Esophagus squamous epithelium (tissue), 5 donors: Measurements from ENCODE around the gene CEP95. TPM values are rescaled to one million over a fixed set of nuclear protein-coding genes. Genes with fewer than 3 reads are reported as not detected.

Experiments used
- DNase-seq: peaks from one replicate; lab custom pipeline; 2025; lab: John Stamatoyannopoulos, UW
- H3K27ac ChIP-seq, 4 donors: fragments of 200-600 bp; sonication (generic); one replicate each; pipeline ENCODE4 v1.5.1; 2016 to 2019; ENCODE audit warnings: mild to moderate bottlenecking in 1 of 4
- H3K27me3 ChIP-seq, 4 donors: fragments of 200-600 bp; sonication (generic); 1 replicate in 3 of 4; 2 replicates in 1 of 4; pipeline versions ENCODE4 v1.5.1 to v1.6.0; 2017 to 2021; ENCODE audit warnings: antibody characterized with exemption in 1 of 4
- H3K36me3 ChIP-seq, 3 donors: fragments of 200-600 bp; sonication (generic); one replicate each; pipeline ENCODE4 v1.5.1; 2016 to 2019
- H3K4me1 ChIP-seq, 3 donors: fragments of 200-600 bp; sonication (generic); one replicate each; pipeline ENCODE4 v1.5.1; 2017 to 2019
- H3K4me3 ChIP-seq, 4 donors: fragments of 200-600 bp; sonication (generic); 1 replicate in 3 of 4; 2 replicates in 1 of 4; pipeline ENCODE4 v1.5.1; 2016 to 2019; ENCODE audit warnings: mild to moderate bottlenecking in 2 of 4, moderate library complexity in 1 of 4
- H3K9me3 ChIP-seq, 3 donors: fragments of 200-600 bp; sonication (generic); one replicate each; pipeline ENCODE4 v1.5.1; 2016 to 2019
- CTCF ChIP-seq, 6 experiments: fragments of 450-650 bp in 4 of 6; fragments of 200-600 bp in 2 of 6; sonication (generic) in 2 of 6; IDR thresholded peaks; one replicate each; pipeline ENCODE4 v1.5.1; 2016 to 2019; ENCODE audit warnings: antibody characterized with exemption in 6 of 6, mild to moderate bottlenecking in 4 of 6, moderate library complexity in 4 of 6
- POLR2A ChIP-seq, 4 donors: fragments of 450-650 bp; IDR thresholded peaks; one replicate each; pipeline ENCODE4 v1.6.1; 2017; ENCODE audit warnings: antibody characterized with exemption in 4 of 4, mild to moderate bottlenecking in 4 of 4, moderate library complexity in 3 of 4
- WGBS, 2 donors: methylation state at CpG; one replicate each; pipeline ENCODE4 v1.1.5; 2018; 5-methylcytosine and 5-hydroxymethylcytosine counted together
- intact Hi-C: fragments of 100-400 bp; cut with DNase I; formaldehyde crosslinking; loops from one replicate; pipeline ENCODE4 v1.15.0; 2022
- total RNA-seq, 4 donors: library from RNA; depleted of rRNA; stranded (reverse); fragments of >200 nt; gene quantifications; one replicate each; pipeline ENCODE4 v1.1.0, GENCODE V29; 2016
- donor health status: DM: yes; HTN: yes; CAD: no.

The CEP95 gene
- total RNA-seq, 4 donors from 2014 or later = 10.3 to 44.1 (median 23.6) TPM

GRCh38 chr17:64551461-64551860, 44.7 kb downstream of the CEP95 start:
- TF ChIP-seq POLR2A (IDR thresholded peaks at IDR 0.05) = no peak
- no peak for TF ChIP-seq CTCF (IDR thresholded peaks at IDR 0.05)
- intact Hi-C loops = no loop called here
- Histone ChIP-seq H3K4me1 (no peaks in the 10 kb centered on the region), H3K9me3 (no peaks in the 10 kb centered on the region), H3K27ac (no peak overlapping the region), H3K27me3 (no peaks in the 10 kb centered on the region), H3K4me3 (no peak overlapping the region), H3K36me3 (peaks cover 0 to 94% (median 9%) of the 10 kb centered on the region in 3 donors)
- DNase-seq = no peak
- WGBS, 2 donors = 64 to 87% methylated on average over 5 of the region's 5 CpGs

GRCh38 chr17:64554028-64554637, 47.4 kb downstream of the CEP95 start:
- H3K27me3 ChIP-seq = no peaks in the 10 kb centered on the region
- TF ChIP-seq POLR2A (IDR thresholded peaks at IDR 0.05) (no peak), CTCF (IDR thresholded peaks at IDR 0.05) (no peak)
- no peak overlapping the region for H3K4me3 ChIP-seq
- H3K4me1 ChIP-seq = no peaks in the 10 kb centered on the region
- H3K27ac ChIP-seq = no peak overlapping the region
- peaks cover 0 to 95% (median 0%) of the 10 kb centered on the region in 3 donors for H3K36me3 ChIP-seq
- intact Hi-C loops = no loop called here
- no peaks in the 10 kb centered on the region for H3K9me3 ChIP-seq
- DNase-seq = no peak

GRCh38 chr17:64555281-64555680, 48.5 kb downstream of the CEP95 start:
- Histone ChIP-seq H3K27ac (no peak overlapping the region), H3K9me3 (no peaks in the 10 kb centered on the region), H3K4me1 (no peaks in the 10 kb centered on the region), H3K4me3 (no peak overlapping the region), H3K27me3 (no peaks in the 10 kb centered on the region), H3K36me3 (peaks cover 0 to 96% (median 0%) of the 10 kb centered on the region in 3 donors)
- DNase-seq = no peak
- intact Hi-C loops = no loop called here
- 72 to 86% methylated on average over 4 of the region's 4 CpGs for WGBS, 2 donors
- no peak for TF ChIP-seq POLR2A (IDR thresholded peaks at IDR 0.05)
- TF ChIP-seq CTCF (IDR thresholded peaks at IDR 0.05) = no peak

- Histone ChIP-seq H3K27me3 (no peaks in the 10 kb centered on the region), H3K9me3 (no peaks in the 10 kb centered on the region), H3K36me3 (peaks cover 8 to 61% (median 9%) of the 10 kb centered on the region in 3 donors), H3K4me1 (no peaks in the 10 kb centered on the region), H3K27ac (no peak overlapping the region), H3K4me3 (no peak overlapping the region)
- DNase-seq = no peak
- TF ChIP-seq CTCF (IDR thresholded peaks at IDR 0.05) (no peak), POLR2A (IDR thresholded peaks at IDR 0.05) (no peak)
- 89 to 100% methylated on average over 1 of the region's 1 CpG for WGBS, 2 donors
- intact Hi-C loops = no loop called here
These were observed 57.3 kb downstream of the CEP95 start for GRCh38 chr17:64564098-64564497.

GRCh38 chr17:64565563-64565962, 58.8 kb downstream of the CEP95 start:
- H3K27ac ChIP-seq = no peak overlapping the region
- DNase-seq = no peak
- TF ChIP-seq POLR2A (IDR thresholded peaks at IDR 0.05) (no peak), CTCF (IDR thresholded peaks at IDR 0.05) (no peak)
- H3K4me3 ChIP-seq = no peak overlapping the region
- H3K27me3 ChIP-seq = no peaks in the 10 kb centered on the region
- H3K4me1 ChIP-seq = no peaks in the 10 kb centered on the region
- intact Hi-C loops = no loop called here
- H3K9me3 ChIP-seq = no peaks in the 10 kb centered on the region
- H3K36me3 ChIP-seq = peaks cover 8 to 55% (median 9%) of the 10 kb centered on the region in 3 donors
